CD14-positive monocyte (primary cell): ENCODE results near the gene POLD3. TPM values are rescaled to one million over a fixed set of nuclear protein-coding genes. Genes with fewer than 3 reads are reported as not detected.

Source experiments
- DNase-seq, 3 donors: peaks; one replicate each; pipeline ENCODE4 v3.0.0-alpha.2; 2011 to 2022
- H2AFZ ChIP-seq: 2 replicates; pipeline ENCODE4 v1.6.0; 2012; ENCODE audit warnings: mild to moderate bottlenecking, low read depth, low read length, inconsistent platforms; ENCODE audit not compliant: insufficient read depth, poor library complexity, severe bottlenecking
- H3K27ac ChIP-seq, 2 donors: 1 replicate in 1 of 2; 2 replicates in 1 of 2; pipeline ENCODE4 v1.5.1; 2012 to 2013; ENCODE audit warnings: low read length in 2 of 2, control low read depth in 1 of 2, inconsistent platforms in 1 of 2, low read depth in 1 of 2, mild to moderate bottlenecking in 1 of 2
- H3K27me3 ChIP-seq, 2 donors: one replicate each; pipeline versions ENCODE4 v1.6.0 to v1.6.1; 2011 to 2013; ENCODE audit warnings: low read length in 2 of 2; ENCODE audit not compliant: control insufficient read depth in 2 of 2, insufficient read depth in 2 of 2
- H3K36me3 ChIP-seq, 2 donors: replicated peaks in 1 of 2; 1 replicate in 1 of 2; 2 replicates in 1 of 2; pipeline versions ENCODE4 v1.5.1 to v1.6.1; 2012 to 2013; ENCODE audit warnings: low read length in 2 of 2, control low read depth in 1 of 2, inconsistent platforms in 1 of 2, mild to moderate bottlenecking in 1 of 2; ENCODE audit not compliant: insufficient read depth in 2 of 2, control insufficient read depth in 1 of 2
- H3K4me1 ChIP-seq, 2 donors: 1 replicate in 1 of 2; 2 replicates in 1 of 2; pipeline versions ENCODE4 v1.5.1 to v1.6.1; 2012 to 2013; ENCODE audit warnings: low read length in 2 of 2, control low read depth in 1 of 2, inconsistent platforms in 1 of 2, mild to moderate bottlenecking in 1 of 2, moderate library complexity in 1 of 2; ENCODE audit not compliant: insufficient read depth in 2 of 2, control insufficient read depth in 1 of 2
- H3K4me2 ChIP-seq: replicated peaks from 2 replicates; pipeline ENCODE3; 2012; ENCODE audit warnings: low read length, moderate library complexity, mild to moderate bottlenecking; ENCODE audit not compliant: poor library complexity, severe bottlenecking; ENCODE audit errors: extremely low read depth
- H3K4me3 ChIP-seq, 3 experiments: fragments of 200-600 bp in 1 of 3; sonication (generic) in 1 of 3; replicated peaks in 1 of 3; 1 replicate in 2 of 3; 2 replicates in 1 of 3; pipeline ENCODE4 v1.5.1; 2011 to 2013; ENCODE audit warnings: low read length in 3 of 3, mild to moderate bottlenecking in 3 of 3, control low read depth in 2 of 3, low read depth in 2 of 3, inconsistent platforms in 1 of 3, moderate library complexity in 1 of 3
- H3K79me2 ChIP-seq: 2 replicates; pipeline ENCODE4 v1.6.0; 2012; ENCODE audit warnings: mild to moderate bottlenecking, control low read depth, inconsistent platforms, low read length, moderate library complexity; ENCODE audit not compliant: insufficient read depth
- H3K9ac ChIP-seq: 2 replicates; pipeline ENCODE4 v1.6.0; 2017; ENCODE audit warnings: low read length, mild to moderate bottlenecking; ENCODE audit not compliant: insufficient read depth, poor library complexity, severe bottlenecking
- H3K9me3 ChIP-seq, 2 donors: replicated peaks in 1 of 2; 1 replicate in 1 of 2; 2 replicates in 1 of 2; pipeline versions ENCODE4 v1.5.1 to v1.6.1; 2012 to 2013; ENCODE audit warnings: low read length in 2 of 2, control low read depth in 1 of 2; ENCODE audit not compliant: control insufficient read depth in 1 of 2, insufficient read depth in 1 of 2
- H4K20me1 ChIP-seq: 2 replicates; pipeline ENCODE4 v1.6.0; 2012; ENCODE audit warnings: mild to moderate bottlenecking, low read length, control low read depth, moderate library complexity; ENCODE audit not compliant: insufficient read depth
- H3K27ac Mint-ChIP-seq, 7 donors: one replicate each; pipeline ENCODE4 v1.8.0; 2020; ENCODE audit warnings: mild to moderate bottlenecking in 7 of 7, mixed read lengths in 7 of 7, moderate library complexity in 6 of 7, inconsistent platforms in 2 of 7
- H3K27me3 Mint-ChIP-seq, 3 donors: one replicate each; pipeline ENCODE4 v1.8.0; 2021 to 2022; ENCODE audit warnings: low read depth in 3 of 3, mild to moderate bottlenecking in 3 of 3, mixed read lengths in 3 of 3, moderate library complexity in 3 of 3, inconsistent platforms in 1 of 3
- H3K36me3 Mint-ChIP-seq, 2 donors: one replicate each; pipeline ENCODE4 v1.8.0; 2020; ENCODE audit warnings: mixed read lengths in 2 of 2, inconsistent platforms in 1 of 2, mild to moderate bottlenecking in 1 of 2
- H3K4me1 Mint-ChIP-seq: one replicate; pipeline ENCODE4 v1.8.0; 2020; ENCODE audit warnings: mild to moderate bottlenecking, mixed read lengths
- H3K4me3 Mint-ChIP-seq, 2 donors: one replicate each; pipeline ENCODE4 v1.8.0; 2020; ENCODE audit warnings: mild to moderate bottlenecking in 2 of 2, mixed read lengths in 2 of 2, moderate library complexity in 1 of 2
- H3K9me3 Mint-ChIP-seq, 7 donors: one replicate each; pipeline ENCODE4 v1.8.0; 2020 to 2022; ENCODE audit warnings: mixed read lengths in 7 of 7, mild to moderate bottlenecking in 6 of 7, moderate library complexity in 6 of 7, inconsistent platforms in 2 of 7
- WGBS: methylation state at CpG from one replicate; pipeline ENCODE4 v1.1.5; 2013; ENCODE audit warnings: missing lambda C conversion rate; ENCODE audit not compliant: insufficient coverage; 5-methylcytosine and 5-hydroxymethylcytosine counted together
- intact Hi-C, 2 donors: fragments of 100-400 bp; cut with micrococcal nuclease; formaldehyde crosslinking; loops; one replicate each; pipeline versions ENCODE4 v1.15.0 to v1.15.1; 2023
- polyA plus RNA-seq, 3 donors: library from polyadenylated mRNA; depleted of rRNA in 1 of 3; unstranded in 2 of 3; stranded (reverse) in 1 of 3; fragments of 300-500 nt in 2 of 3; fragments of >200 nt in 1 of 3; fragmentation: Illumina TruSeq in 2 of 3; gene quantifications; 1 replicate in 2 of 3; 2 replicates in 1 of 3; pipeline ENCODE4 v1.2.3, GENCODE V29; 2012 to 2021
- TF ChIP-seq, protein P1 (sequence below): fragments of 200-600 bp; IDR thresholded peaks from one replicate; pipeline ENCODE4 v1.8.0; 2022; ENCODE audit warnings: antibody characterized with exemption, mild to moderate bottlenecking

Gene POLD3
- polyA plus RNA-seq, 3 donors = 11.3 to 29.9 (median 26.2) TPM

DNA sequence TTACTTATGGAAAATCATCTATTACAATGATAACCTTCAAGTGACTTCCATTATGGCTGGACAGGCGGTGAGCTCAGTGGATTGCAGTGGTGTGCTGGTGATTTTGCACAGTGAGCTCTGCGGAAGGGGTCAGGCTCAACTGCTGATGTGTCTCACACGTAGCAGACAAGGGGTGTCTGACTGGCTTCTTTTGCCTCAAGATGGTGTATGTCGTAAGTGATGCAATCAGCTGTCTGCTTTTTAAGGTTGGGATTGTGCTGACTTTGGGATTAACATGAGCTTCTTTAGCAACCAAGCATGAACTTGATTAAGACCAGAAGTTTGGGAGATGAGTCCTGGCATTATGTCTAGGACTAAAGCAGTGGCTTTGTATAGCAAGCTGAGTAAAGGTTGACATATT, 49.5 kb downstream of the POLD3 start:
- no peak overlapping the region for H2AFZ ChIP-seq
- Mint-ChIP-seq H3K27ac (no peak overlapping the region), H3K27me3 (no peaks in the 10 kb centered on the region), H3K36me3 (peaks cover 78 to 86% of the 10 kb centered on the region in 2 donors), H3K9me3 (no peaks in the 10 kb centered on the region), H3K4me1 (peaks cover under 1% of the 10 kb centered on the region), H3K4me3 (no peak overlapping the region)
- H4K20me1 ChIP-seq = no peaks in the 10 kb centered on the region
- DNase-seq = no peak
- no peak overlapping the region for H3K27ac ChIP-seq
- 97% methylated on average over 4 of the region's 4 CpGs for WGBS
- H3K9ac ChIP-seq = no peak overlapping the region
- H3K36me3 ChIP-seq = peaks cover 84 to 100% of the 10 kb centered on the region in 2 donors
- intact Hi-C loops = no loop called here
- no peak overlapping the region for H3K4me2 ChIP-seq
- H3K9me3 ChIP-seq = no peaks in the 10 kb centered on the region
- H3K4me1 ChIP-seq = no peaks in the 10 kb centered on the region
- TF ChIP-seq, protein P1, sequence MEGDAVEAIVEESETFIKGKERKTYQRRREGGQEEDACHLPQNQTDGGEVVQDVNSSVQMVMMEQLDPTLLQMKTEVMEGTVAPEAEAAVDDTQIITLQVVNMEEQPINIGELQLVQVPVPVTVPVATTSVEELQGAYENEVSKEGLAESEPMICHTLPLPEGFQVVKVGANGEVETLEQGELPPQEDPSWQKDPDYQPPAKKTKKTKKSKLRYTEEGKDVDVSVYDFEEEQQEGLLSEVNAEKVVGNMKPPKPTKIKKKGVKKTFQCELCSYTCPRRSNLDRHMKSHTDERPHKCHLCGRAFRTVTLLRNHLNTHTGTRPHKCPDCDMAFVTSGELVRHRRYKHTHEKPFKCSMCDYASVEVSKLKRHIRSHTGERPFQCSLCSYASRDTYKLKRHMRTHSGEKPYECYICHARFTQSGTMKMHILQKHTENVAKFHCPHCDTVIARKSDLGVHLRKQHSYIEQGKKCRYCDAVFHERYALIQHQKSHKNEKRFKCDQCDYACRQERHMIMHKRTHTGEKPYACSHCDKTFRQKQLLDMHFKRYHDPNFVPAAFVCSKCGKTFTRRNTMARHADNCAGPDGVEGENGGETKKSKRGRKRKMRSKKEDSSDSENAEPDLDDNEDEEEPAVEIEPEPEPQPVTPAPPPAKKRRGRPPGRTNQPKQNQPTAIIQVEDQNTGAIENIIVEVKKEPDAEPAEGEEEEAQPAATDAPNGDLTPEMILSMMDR = no peak
- peaks cover 7% of the 10 kb centered on the region for H3K79me2 ChIP-seq
- no peak overlapping the region for H3K4me3 ChIP-seq
- no peaks in the 10 kb centered on the region for H3K27me3 ChIP-seq

GRCh38 chr11:74642912-74643311, 50.5 kb downstream of the POLD3 start:
- no peak for DNase-seq
- Histone ChIP-seq H2AFZ (no peak overlapping the region), H3K4me3 (no peak overlapping the region), H4K20me1 (no peaks in the 10 kb centered on the region), H3K27me3 (no peaks in the 10 kb centered on the region), H3K4me2 (no peak overlapping the region), H3K27ac (no peak overlapping the region), H3K36me3 (peaks cover 84 to 100% of the 10 kb centered on the region in 2 donors), H3K9me3 (no peaks in the 10 kb centered on the region), H3K9ac (no peak overlapping the region), H3K4me1 (no peaks in the 10 kb centered on the region), H3K79me2 (no peaks in the 10 kb centered on the region)
- Mint-ChIP-seq H3K36me3 (peaks cover 78 to 80% of the 10 kb centered on the region in 2 donors), H3K4me1 (no peaks in the 10 kb centered on the region), H3K4me3 (no peak overlapping the region), H3K27ac (no peak overlapping the region), H3K27me3 (no peaks in the 10 kb centered on the region), H3K9me3 (no peaks in the 10 kb centered on the region)
- TF ChIP-seq, protein P1 = no peak
- WGBS = 83% methylated on average over 5 of the region's 5 CpGs
- intact Hi-C loops = no loop called here
